Measurements from ENCODE around the gene NR2F6. TPM values are rescaled to one million over a fixed set of nuclear protein-coding genes. Genes with fewer than 3 reads are reported as not detected.

Gene NR2F6
- total RNA-seq, 2 donors from 2014 or later: 129 to 195 TPM

DNA sequence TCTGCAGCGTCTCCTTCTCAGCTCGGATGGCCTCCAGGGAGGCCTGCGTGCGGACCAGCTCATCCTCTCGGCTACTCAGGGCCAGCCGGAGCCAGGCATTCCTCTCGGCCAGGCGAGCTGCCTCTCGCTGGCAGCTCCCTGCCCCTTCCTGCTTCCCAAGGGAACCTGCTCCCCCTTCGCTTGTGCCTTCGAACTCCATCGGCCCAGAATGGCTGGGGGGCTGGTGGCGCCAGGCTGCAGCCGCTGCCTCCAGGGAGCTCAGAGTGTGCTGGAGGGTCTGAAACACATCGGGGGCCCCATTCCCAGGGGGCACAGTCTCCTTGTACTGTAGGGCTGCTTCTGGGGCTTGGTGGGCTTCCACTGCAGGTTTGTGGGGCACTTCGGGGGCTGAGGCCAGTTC lies 16.8 kb upstream of the NR2F6 start:
- Histone ChIP-seq H3K27me3 (no peaks in the 10 kb centered on the region), H3K36me3 (no peaks in the 10 kb centered on the region), H3K4me3 (no peak overlapping the region), H3K4me1 (peaks cover 3% of the 10 kb centered on the region), H3K9me3 (no peaks in the 10 kb centered on the region), H3K27ac (no peak overlapping the region), H3K9ac (ENCODE audit: low read depth in 2 of 2, low read length in 2 of 2) (no peak overlapping the region)
- intact Hi-C loops (cut with DNase I): no loop called here
- DNase-seq: no peak
- TF ChIP-seq, protein P1, sequence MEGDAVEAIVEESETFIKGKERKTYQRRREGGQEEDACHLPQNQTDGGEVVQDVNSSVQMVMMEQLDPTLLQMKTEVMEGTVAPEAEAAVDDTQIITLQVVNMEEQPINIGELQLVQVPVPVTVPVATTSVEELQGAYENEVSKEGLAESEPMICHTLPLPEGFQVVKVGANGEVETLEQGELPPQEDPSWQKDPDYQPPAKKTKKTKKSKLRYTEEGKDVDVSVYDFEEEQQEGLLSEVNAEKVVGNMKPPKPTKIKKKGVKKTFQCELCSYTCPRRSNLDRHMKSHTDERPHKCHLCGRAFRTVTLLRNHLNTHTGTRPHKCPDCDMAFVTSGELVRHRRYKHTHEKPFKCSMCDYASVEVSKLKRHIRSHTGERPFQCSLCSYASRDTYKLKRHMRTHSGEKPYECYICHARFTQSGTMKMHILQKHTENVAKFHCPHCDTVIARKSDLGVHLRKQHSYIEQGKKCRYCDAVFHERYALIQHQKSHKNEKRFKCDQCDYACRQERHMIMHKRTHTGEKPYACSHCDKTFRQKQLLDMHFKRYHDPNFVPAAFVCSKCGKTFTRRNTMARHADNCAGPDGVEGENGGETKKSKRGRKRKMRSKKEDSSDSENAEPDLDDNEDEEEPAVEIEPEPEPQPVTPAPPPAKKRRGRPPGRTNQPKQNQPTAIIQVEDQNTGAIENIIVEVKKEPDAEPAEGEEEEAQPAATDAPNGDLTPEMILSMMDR (IDR thresholded peaks at IDR 0.05): no peak

DNA sequence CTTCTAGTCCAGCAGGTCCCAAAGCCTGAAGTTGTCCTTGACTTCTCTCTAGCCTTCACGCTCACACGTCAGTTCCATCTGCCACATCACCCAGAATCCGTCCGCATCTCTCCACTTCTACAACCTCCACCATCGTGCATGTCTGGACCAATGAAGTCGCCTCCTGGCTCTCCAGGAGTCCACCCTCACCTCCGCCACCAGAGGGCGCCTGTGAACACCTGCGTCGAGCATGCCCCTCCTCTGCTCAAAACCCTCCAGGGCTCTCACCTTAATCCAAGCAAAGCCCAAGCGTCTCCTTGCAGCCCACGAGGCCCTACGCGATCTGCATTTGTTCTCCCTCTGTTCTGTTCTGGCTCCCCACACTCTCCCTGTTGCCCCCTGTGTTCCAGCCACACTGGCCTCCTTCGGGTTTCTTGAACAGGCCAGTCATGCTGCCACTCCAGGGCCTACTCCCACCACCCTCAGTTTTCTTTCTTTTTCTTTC lies 15.2 kb upstream of the NR2F6 start:
- intact Hi-C loops (cut with DNase I): no loop called here
- Histone ChIP-seq H3K9ac (ENCODE audit: low read depth in 2 of 2, low read length in 2 of 2) (peak overlapping the region in 1 of 2 donors; percentile 50), H3K36me3 (no peaks in the 10 kb centered on the region), H3K27ac (no peak overlapping the region), H3K4me1 (peaks cover 3% of the 10 kb centered on the region), H3K9me3 (no peaks in the 10 kb centered on the region), H3K27me3 (no peaks in the 10 kb centered on the region), H3K4me3 (no peak overlapping the region)
- peak; percentile 89 for DNase-seq
- TF ChIP-seq, protein P1 (IDR thresholded peaks at IDR 0.05): peak; percentile 91

DNA sequence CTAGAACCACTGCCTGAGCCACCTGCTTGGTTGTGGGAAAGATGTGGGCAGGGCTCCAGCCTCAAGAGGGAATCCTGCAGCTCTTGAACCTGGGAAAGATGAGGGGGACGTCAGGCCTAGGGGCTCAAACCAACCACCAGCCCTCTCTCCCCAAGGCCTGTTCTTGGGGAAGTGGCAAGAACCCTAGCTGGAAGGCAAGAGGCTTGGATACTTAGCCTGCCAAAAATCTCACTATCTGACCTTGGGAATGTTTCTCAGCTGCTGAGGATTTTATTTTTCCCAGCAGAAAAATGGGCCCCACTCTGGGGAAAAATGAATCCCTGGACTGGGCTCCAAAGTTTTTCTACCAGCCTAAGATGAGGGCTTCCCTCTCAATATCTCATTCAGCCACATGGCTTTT lies 14.2 kb upstream of the NR2F6 start:
- DNase-seq: no peak
- peaks cover 3% of the 10 kb centered on the region for H3K4me1 ChIP-seq
- H3K9ac ChIP-seq (ENCODE audit: low read depth in 2 of 2, low read length in 2 of 2): no peak overlapping the region
- intact Hi-C loops (cut with DNase I): no loop called here
- no peaks in the 10 kb centered on the region for H3K9me3 ChIP-seq
- no peaks in the 10 kb centered on the region for H3K27me3 ChIP-seq
- no peak overlapping the region for H3K27ac ChIP-seq
- H3K36me3 ChIP-seq: no peaks in the 10 kb centered on the region
- TF ChIP-seq, protein P1 (IDR thresholded peaks at IDR 0.05): no peak
- H3K4me3 ChIP-seq: no peak overlapping the region

DNA sequence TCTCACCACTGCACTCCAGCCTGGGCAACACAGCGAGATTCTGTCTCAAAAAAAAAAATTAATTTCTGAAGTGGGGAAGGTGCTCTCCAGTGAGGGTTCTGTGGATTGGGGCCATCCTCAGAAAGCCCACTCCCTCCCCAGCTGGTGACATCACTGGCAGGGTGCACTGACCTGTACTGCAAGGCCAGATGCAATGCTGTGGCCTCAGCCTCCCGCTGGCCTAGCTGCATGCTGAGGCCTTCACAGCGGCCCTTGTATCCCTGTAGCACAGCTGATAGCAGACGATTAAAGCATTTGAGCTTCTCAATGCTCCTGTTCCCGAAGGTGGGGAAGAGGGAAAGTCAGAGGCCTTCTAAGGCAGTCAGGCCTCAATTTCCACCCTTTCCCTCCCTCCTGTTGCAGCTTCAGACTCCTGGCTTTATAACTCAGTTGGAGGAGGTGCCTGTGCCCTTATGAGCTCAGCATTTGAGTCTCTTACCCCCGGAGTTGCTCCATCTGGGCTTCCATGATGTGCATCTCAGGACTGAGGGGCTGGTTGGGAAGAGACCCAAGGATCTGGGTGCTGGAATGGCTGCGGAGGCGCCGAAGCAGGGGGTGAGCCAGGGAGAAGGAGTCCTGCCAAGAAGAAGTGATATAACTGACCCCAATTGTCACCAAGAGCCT lies 13.5 kb upstream of the NR2F6 start:
- no peak for DNase-seq
- no peak overlapping the region for H3K27ac ChIP-seq
- no peak overlapping the region for H3K9ac ChIP-seq (ENCODE audit: low read depth in 2 of 2, low read length in 2 of 2)
- H3K36me3 ChIP-seq: no peaks in the 10 kb centered on the region
- H3K4me1 ChIP-seq: peaks cover 3% of the 10 kb centered on the region
- no peak overlapping the region for H3K4me3 ChIP-seq
- H3K27me3 ChIP-seq: no peaks in the 10 kb centered on the region
- no peaks in the 10 kb centered on the region for H3K9me3 ChIP-seq
- intact Hi-C loops (cut with DNase I): no loop called here
- TF ChIP-seq, protein P1 (IDR thresholded peaks at IDR 0.05): no peak

DNA sequence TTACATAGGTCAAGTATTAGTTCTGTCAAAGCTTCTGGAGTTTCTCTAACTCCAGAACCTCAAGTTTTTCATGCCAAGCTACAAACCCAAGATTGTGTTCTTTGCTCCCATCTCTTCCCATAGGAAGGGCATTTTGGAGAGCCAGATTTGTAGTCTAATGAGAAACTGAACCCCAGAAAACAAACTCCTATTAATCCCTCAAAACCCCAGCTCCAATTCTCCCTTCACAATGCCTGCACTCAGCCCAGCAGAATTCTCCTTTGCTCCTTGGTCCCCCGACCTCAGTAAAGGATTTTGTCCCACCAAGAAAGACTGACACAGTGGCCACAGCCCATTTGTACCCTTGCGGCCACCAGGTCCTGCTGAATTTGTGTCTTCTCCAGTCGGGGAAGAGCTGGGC lies 10.4 kb upstream of the NR2F6 start:
- H3K4me1 ChIP-seq: peaks cover 3% of the 10 kb centered on the region
- intact Hi-C loops (cut with DNase I): no loop called here
- DNase-seq: no peak
- H3K9me3 ChIP-seq: no peaks in the 10 kb centered on the region
- no peak overlapping the region for H3K9ac ChIP-seq (ENCODE audit: low read depth in 2 of 2, low read length in 2 of 2)
- no peaks in the 10 kb centered on the region for H3K36me3 ChIP-seq
- H3K27me3 ChIP-seq: no peaks in the 10 kb centered on the region
- no peak overlapping the region for H3K27ac ChIP-seq
- H3K4me3 ChIP-seq: no peak overlapping the region
- TF ChIP-seq, protein P1 (IDR thresholded peaks at IDR 0.05): no peak
